ENCODE data around the gene ZBTB46. TPM values are rescaled to one million over a fixed set of nuclear protein-coding genes. Genes with fewer than 3 reads are reported as not detected.

Gene ZBTB46
- total and polyA plus RNA-seq, 9 donors: 14.2 to 20.9 (median 18.9) TPM

DNA sequence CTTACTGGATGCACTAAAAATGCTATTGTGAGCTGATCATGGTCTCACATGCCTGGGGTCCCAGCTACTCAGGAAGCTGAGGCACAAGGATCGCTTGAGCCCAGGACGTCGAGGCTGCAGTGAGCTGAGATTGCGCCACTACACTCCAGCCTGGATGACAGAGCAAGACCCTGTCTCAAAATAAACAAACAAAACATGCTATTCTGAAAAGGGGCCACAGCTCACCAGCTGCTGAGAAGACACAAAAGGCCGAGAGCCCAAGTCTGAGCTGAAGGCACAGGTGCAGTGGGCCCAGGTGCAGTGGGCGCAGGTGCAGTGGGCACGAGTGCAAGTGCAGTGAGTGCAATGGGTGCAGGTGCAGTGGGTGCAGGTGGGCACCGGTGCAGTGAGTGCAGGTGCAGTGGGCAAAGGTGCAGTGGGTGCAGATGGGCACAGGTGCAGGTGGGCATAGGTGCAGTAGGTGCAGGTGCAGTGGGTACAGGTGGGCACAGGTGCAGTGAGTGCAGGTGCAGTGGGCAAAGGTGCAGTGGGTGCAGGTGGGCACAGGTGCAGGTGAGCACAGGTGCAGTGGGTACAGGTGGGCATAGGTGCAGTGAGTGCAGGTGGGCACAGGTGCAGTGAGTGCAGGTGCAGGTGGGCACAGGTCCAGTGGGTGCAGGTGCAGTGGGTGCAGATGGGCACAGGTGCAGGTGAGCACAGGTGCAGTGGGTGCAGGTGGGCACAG lies 16.0 kb downstream of the ZBTB46 start:
- WGBS (ENCODE audit: insufficient coverage): 81% methylated on average over 4 of the region's 8 CpGs
- no peaks in the 10 kb centered on the region for H3K36me3 ChIP-seq (ENCODE audit: control insufficient read depth, insufficient read depth, low read length)
- H3K4me1 ChIP-seq (ENCODE audit: control insufficient read depth, insufficient read depth, low read length): peaks cover 6% of the 10 kb centered on the region
- no peaks in the 10 kb centered on the region for H3K27me3 ChIP-seq (ENCODE audit: control insufficient read depth, insufficient read depth, low read length)
- DNase-seq: no peak
- no peak overlapping the region for H3K4me3 ChIP-seq (ENCODE audit: low read length)
- no peak overlapping the region for H3K27ac ChIP-seq (ENCODE audit: low read length)
- H3K9me3 ChIP-seq (replicated peaks; ENCODE audit: control insufficient read depth, low read depth, low read length): no peaks in the 10 kb centered on the region

DNA sequence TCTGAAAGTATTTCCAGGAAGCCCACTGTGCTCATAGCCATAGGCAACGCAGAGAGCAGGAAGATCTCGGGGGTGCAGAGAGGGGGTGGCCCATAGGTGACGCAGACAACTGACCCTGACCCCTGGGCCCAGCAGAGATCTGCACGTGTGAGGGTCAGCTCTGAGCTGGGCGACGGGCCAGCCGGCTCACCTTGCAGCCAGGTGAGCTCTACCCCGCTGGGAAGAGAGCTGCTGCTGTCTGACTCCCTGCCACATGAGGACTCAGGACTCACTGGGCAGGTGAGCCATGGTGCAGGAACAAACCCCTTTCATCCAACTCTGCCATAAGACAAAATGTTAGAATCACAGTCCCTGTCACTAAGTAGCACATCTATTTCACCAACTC lies 19.6 kb downstream of the ZBTB46 start:
- peaks cover 3% of the 10 kb centered on the region for H3K4me1 ChIP-seq (ENCODE audit: control insufficient read depth, insufficient read depth, low read length)
- H3K9me3 ChIP-seq (replicated peaks; ENCODE audit: control insufficient read depth, low read depth, low read length): no peaks in the 10 kb centered on the region
- no peaks in the 10 kb centered on the region for H3K36me3 ChIP-seq (ENCODE audit: control insufficient read depth, insufficient read depth, low read length)
- no peak overlapping the region for H3K27ac ChIP-seq (ENCODE audit: low read length)
- WGBS (ENCODE audit: insufficient coverage): 81% methylated on average over 7 of the region's 8 CpGs
- H3K27me3 ChIP-seq (ENCODE audit: control insufficient read depth, insufficient read depth, low read length): no peaks in the 10 kb centered on the region
- no peak for DNase-seq
- no peak overlapping the region for H3K4me3 ChIP-seq (ENCODE audit: low read length)

DNA sequence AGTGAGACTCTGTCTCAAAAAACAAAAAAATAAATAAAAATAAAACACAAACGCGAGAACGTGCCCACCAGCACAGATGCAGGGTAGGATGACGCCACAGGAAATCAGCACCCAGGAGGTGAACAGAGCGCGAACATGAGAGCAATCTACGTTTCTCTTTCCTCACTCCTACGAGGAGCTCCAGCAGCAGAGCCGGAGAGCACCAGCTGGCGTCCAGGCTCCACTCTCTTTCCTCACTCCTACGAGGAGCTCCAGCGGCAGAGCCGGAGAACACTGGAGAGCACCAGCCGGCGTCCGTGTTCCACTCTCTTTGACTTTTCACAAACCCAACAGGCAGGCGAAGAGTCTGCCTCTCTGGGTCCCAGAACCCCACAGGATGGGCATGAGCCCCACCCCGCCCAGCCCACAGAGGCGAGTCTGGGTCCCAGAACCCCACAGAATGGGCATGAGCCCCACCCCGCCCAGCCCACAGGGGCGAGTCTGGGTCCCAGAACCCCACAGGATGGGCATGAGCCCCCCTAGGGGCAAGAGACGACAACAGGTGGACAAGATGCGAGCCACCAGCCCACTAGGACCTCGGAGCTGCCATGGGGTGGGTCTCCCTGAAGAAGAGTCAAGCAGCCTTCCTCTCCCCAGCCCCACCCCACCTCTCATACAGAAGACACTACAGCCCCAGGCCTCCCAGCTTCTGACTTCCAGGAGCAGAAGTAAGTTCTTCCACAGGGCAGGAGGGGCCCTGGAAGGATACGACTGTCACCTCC lies 20.2 kb downstream of the ZBTB46 start:
- H3K36me3 ChIP-seq (ENCODE audit: control insufficient read depth, insufficient read depth, low read length): no peaks in the 10 kb centered on the region
- peaks cover 3% of the 10 kb centered on the region for H3K4me1 ChIP-seq (ENCODE audit: control insufficient read depth, insufficient read depth, low read length)
- WGBS (ENCODE audit: insufficient coverage): 76% methylated on average over 15 of the region's 25 CpGs
- H3K9me3 ChIP-seq (replicated peaks; ENCODE audit: control insufficient read depth, low read depth, low read length): no peaks in the 10 kb centered on the region
- no peak overlapping the region for H3K4me3 ChIP-seq (ENCODE audit: low read length)
- no peaks in the 10 kb centered on the region for H3K27me3 ChIP-seq (ENCODE audit: control insufficient read depth, insufficient read depth, low read length)
- no peak for DNase-seq
- H3K27ac ChIP-seq (ENCODE audit: low read length): no peak overlapping the region

DNA sequence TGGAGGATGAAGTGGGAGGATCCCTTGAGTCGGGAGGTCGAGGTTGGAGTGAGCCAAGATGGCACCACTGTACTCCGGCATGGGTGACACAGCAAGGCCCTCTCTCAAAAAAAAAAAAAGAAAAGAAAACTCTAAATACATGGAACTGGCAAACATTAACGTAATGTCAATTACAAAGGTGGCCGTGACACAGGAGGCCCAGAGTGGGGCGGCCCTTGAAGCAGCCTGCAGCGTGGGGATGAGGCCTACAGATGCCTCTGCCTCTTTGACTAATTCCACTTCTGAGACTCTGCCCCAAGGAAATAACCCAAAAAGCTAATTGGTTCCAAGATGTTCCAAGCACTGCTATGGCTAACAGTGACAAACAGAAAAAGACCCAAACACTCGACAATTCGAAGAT lies 21.2 kb downstream of the ZBTB46 start:
- no peaks in the 10 kb centered on the region for H3K36me3 ChIP-seq (ENCODE audit: control insufficient read depth, insufficient read depth, low read length)
- H3K27me3 ChIP-seq (ENCODE audit: control insufficient read depth, insufficient read depth, low read length): no peaks in the 10 kb centered on the region
- H3K9me3 ChIP-seq (replicated peaks; ENCODE audit: control insufficient read depth, low read depth, low read length): no peaks in the 10 kb centered on the region
- H3K27ac ChIP-seq (ENCODE audit: low read length): no peak overlapping the region
- no peak overlapping the region for H3K4me3 ChIP-seq (ENCODE audit: low read length)
- no peaks in the 10 kb centered on the region for H3K4me1 ChIP-seq (ENCODE audit: control insufficient read depth, insufficient read depth, low read length)
- DNase-seq: no peak
- WGBS (ENCODE audit: insufficient coverage): 96% methylated on average over 3 of the region's 9 CpGs

DNA sequence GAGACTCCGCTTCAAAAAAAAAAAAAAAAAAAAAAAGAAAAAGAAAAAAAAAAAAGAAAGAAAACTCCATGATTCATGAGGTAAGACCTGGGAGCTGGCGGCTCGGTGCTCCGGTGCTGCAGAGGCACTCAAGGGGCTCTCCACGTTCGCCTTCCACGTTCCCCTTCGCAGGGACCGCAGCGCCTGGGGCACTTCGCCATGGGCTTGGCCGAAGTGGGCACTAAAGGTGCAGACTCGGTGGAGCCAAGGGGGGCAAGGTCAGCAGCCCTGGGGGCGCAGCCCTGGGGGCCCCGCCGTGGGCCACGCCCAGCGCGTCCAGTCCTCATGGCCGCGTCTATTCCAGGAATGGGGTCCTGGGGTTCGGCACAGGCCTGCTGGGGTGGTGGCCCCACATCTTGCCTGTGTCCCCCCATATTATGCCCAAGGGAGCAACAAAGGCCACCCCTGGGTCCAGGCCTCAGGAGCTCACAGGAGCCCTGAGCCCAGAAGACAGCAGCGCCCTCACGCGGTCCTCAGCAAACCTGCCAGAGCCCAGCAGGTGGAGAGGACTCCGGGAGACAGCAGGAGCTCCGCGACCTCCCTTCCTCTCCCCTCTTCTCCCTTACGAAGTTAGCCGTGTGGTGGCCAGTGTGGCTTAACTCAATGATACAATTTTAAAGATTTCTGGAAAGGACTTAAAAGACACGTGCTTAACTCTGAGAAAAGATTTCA lies 21.9 kb downstream of the ZBTB46 start:
- H3K27me3 ChIP-seq (ENCODE audit: control insufficient read depth, insufficient read depth, low read length): no peaks in the 10 kb centered on the region
- WGBS (ENCODE audit: insufficient coverage): 90% methylated on average over 21 of the region's 31 CpGs
- DNase-seq: no peak
- peaks cover 3% of the 10 kb centered on the region for H3K36me3 ChIP-seq (ENCODE audit: control insufficient read depth, insufficient read depth, low read length)
- H3K4me3 ChIP-seq (ENCODE audit: low read length): no peak overlapping the region
- H3K4me1 ChIP-seq (ENCODE audit: control insufficient read depth, insufficient read depth, low read length): no peaks in the 10 kb centered on the region
- no peaks in the 10 kb centered on the region for H3K9me3 ChIP-seq (replicated peaks; ENCODE audit: control insufficient read depth, low read depth, low read length)
- no peak overlapping the region for H3K27ac ChIP-seq (ENCODE audit: low read length)

DNA sequence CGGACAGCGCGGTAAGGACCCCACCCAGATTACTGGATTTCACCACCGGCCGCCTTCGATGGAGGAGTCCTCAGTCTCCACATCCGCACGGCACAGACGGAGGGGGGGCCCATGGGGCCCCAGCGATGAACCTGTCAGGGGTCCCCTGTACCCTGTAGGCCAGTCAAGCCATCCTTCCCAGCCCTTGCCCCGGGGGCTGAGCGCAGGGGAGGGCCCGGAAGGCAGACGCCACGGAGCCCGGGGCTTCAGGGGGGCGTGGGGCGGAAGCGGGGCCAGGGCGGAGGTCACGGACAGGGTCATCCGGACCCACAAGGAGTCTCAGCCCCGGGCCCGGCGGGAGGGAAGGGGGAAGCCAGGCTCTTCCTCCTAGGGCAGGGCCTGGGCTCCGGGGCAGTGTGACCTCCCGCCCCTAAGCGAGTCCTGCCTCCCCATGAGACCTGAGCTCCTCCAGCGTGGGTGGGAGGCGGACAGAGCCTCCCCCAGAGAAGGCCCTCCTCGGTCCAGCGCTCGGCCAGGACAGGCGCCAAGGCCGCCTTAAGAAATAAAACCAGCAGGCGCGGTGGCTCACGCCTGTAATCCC lies 22.8 kb downstream of the ZBTB46 start:
- WGBS (ENCODE audit: insufficient coverage): 90% methylated on average over 32 of the region's 38 CpGs
- Histone ChIP-seq H3K9me3 (replicated peaks; ENCODE audit: control insufficient read depth, low read depth, low read length) (no peaks in the 10 kb centered on the region), H3K4me3 (ENCODE audit: low read length) (no peak overlapping the region), H3K4me1 (ENCODE audit: control insufficient read depth, insufficient read depth, low read length) (no peaks in the 10 kb centered on the region), H3K27ac (ENCODE audit: low read length) (no peak overlapping the region), H3K27me3 (ENCODE audit: control insufficient read depth, insufficient read depth, low read length) (no peaks in the 10 kb centered on the region), H3K36me3 (ENCODE audit: control insufficient read depth, insufficient read depth, low read length) (peaks cover 7% of the 10 kb centered on the region)
- no peak for DNase-seq

DNA sequence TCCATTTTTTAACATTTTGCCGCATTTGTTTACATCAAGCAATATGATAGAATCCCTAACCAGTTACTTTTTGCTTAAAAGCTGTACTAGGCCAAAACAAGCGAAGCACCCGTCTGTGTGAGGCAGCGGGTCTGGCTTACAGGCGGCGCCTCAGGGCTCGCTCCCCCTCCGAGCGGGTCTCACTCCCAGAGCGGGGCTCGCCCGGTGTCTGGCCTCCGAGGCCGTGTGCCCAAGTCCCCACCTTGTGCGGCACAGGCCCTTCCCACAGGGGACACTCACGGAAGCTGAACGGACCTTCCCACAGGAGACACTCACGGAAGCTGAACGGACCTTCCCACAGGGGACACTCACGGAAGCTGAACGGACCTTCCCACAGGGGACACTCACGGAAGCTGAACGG lies 23.4 kb downstream of the ZBTB46 start:
- DNase-seq: no peak
- no peak overlapping the region for H3K27ac ChIP-seq (ENCODE audit: low read length)

DNA sequence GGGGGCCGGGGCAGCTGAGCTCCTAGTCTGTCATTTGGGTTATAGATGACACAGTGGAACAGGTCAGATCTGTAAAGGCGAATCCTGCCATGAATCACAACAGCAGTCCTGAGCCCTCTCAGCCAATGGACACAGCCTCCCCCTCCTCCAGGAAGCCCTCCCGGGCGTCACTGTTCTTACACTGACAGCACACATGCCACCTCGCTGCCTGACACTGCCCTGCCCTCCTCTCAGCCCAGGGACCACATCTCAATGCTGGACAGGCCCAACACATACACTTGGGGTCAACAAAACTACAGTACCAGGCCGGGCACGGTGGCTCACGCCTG lies 26.8 kb downstream of the ZBTB46 start:
- WGBS (ENCODE audit: insufficient coverage): 88% methylated on average over 6 of the region's 8 CpGs
- no peaks in the 10 kb centered on the region for H3K27me3 ChIP-seq (ENCODE audit: control insufficient read depth, insufficient read depth, low read length)
- no peak overlapping the region for H3K27ac ChIP-seq (ENCODE audit: low read length)
- no peaks in the 10 kb centered on the region for H3K4me1 ChIP-seq (ENCODE audit: control insufficient read depth, insufficient read depth, low read length)
- H3K36me3 ChIP-seq (ENCODE audit: control insufficient read depth, insufficient read depth, low read length): peaks cover 13% of the 10 kb centered on the region
- no peak overlapping the region for H3K4me3 ChIP-seq (ENCODE audit: low read length)
- DNase-seq: no peak
- no peaks in the 10 kb centered on the region for H3K9me3 ChIP-seq (replicated peaks; ENCODE audit: control insufficient read depth, low read depth, low read length)

More for the DNA sequence above, 23.4 kb downstream of the ZBTB46 start:
- no peaks in the 10 kb centered on the region for H3K9me3 ChIP-seq (replicated peaks; ENCODE audit: control insufficient read depth, low read depth, low read length)
- WGBS (ENCODE audit: insufficient coverage): 97% methylated on average over 13 of the region's 23 CpGs
- no peaks in the 10 kb centered on the region for H3K4me1 ChIP-seq (ENCODE audit: control insufficient read depth, insufficient read depth, low read length)
- no peak overlapping the region for H3K4me3 ChIP-seq (ENCODE audit: low read length)
- no peaks in the 10 kb centered on the region for H3K27me3 ChIP-seq (ENCODE audit: control insufficient read depth, insufficient read depth, low read length)
- H3K36me3 ChIP-seq (ENCODE audit: control insufficient read depth, insufficient read depth, low read length): peaks cover 13% of the 10 kb centered on the region

DNA sequence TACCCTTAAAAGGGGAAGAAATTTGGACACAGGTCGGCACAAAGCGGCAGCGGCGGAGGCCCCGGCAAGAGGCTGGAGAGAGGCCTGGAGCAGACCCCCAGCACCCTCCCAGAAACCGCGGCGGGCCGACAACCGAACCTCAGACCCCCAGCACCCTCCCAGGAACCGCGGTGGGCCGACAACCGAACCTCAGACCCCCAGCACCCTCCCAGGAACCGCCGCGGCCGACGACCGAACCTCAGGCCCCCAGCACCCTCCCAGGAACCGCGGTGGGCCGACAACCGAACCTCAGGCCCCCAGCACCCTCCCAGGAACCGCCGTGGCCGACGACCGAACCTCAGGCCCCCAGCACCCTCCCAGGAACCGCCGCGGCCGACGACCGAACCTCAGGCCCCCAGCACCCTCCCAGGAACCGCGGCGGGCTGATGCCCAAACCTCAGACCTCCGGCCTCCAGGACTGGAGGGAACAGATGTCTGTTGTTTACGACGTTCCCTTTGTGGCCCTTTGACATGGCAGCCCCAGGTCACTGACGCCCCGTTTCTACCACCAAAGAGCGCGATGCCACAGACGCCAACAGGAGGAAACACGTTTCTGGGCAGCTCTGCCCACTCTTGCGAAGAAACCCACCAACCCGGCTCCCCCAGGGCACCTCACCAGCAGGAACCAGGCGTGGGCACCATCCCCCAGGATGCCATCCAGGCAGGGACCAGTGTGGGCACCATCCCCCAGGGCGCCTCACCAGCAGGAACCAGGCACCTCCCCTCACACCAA lies 28.4 kb downstream of the ZBTB46 start:
- no peak overlapping the region for H3K4me3 ChIP-seq (ENCODE audit: low read length)
- no peaks in the 10 kb centered on the region for H3K27me3 ChIP-seq (ENCODE audit: control insufficient read depth, insufficient read depth, low read length)
- peaks cover 13% of the 10 kb centered on the region for H3K36me3 ChIP-seq (ENCODE audit: control insufficient read depth, insufficient read depth, low read length)
- no peaks in the 10 kb centered on the region for H3K9me3 ChIP-seq (replicated peaks; ENCODE audit: control insufficient read depth, low read depth, low read length)
- no peak overlapping the region for H3K27ac ChIP-seq (ENCODE audit: low read length)
- DNase-seq: no peak
- 96% methylated on average over 21 of the region's 51 CpGs for WGBS (ENCODE audit: insufficient coverage)
- no peaks in the 10 kb centered on the region for H3K4me1 ChIP-seq (ENCODE audit: control insufficient read depth, insufficient read depth, low read length)
